Activated CD4-positive, alpha-beta T cell treated with anti-CD3 and anti-CD28 coated beads, Interleukin-2, amount 50 U/mL, for 24 hours (primary cell): ENCODE data around the gene FAM180A.

ENCODE experiments used
- DNase-seq, 2 donors: peaks; one replicate each; pipeline ENCODE4 v3.0.0-alpha.2; 2020; ENCODE audit warnings: low read depth in 1 of 2, low spot score in 1 of 2

FAM180A gene

DNA sequence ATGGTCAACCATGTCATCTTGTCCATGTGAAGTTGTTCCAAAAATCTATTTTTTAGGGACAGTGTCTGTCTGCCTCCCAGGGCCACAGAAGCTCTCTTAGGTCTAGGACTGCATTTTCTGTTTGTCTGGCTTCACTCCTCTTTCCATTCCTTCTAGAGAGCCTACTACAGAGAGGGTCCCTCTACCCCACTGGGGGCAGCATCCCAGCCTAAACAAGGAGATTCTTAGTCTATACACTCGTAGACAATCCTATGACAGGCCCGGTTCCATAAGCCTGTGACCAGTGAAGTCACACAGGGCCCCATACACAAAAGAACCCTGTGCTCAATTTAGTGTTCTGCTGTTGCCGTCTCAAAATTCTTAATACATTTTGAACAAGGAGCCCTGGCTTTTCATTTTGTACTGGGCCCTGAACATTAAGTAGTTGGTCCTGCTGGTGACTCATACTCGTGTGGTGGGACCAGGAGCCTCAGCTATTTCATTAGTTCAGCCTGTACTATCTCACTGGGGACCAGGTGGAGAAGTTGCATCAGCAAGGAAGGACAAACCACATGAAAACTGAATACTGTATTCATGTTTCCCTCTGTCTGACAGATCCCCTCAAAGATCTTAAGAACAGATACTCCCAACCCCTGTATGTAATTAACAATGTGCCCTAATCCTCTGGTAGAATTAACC is 23.5 kb upstream of the FAM180A start:
- no peak for DNase-seq

- no peak for DNase-seq
Measured at GRCh38 chr7:135771051-135771450, 22.4 kb upstream of the FAM180A start.

DNA sequence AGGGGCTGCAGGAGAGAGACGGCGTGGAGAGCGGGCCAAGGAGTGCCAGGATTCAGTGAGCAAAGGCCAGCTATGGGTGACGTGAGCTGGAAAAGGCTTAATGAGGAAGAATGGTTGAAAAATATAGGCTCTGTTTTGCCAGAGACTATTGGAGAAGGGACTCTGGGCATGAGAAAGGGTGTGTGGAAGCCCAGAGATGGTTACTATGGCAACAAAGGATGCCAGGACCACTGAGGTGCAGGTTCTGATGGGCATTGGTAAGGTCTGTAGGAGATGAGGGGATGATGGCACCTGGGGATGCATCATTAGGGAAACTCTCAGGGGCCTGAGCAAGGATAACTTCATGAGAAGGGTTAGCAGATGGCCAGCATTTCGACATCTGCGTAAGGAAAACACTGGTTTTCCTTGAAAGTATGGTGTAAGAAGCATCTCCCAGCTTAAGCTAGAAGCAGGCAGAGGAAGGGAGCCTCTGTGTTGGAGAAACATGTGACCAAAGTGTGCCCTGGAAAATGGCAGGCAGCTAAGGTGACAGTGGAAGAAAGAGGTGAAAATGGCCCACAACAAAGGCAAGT is 21.6 kb upstream of the FAM180A start:
- no peak for DNase-seq

DNA sequence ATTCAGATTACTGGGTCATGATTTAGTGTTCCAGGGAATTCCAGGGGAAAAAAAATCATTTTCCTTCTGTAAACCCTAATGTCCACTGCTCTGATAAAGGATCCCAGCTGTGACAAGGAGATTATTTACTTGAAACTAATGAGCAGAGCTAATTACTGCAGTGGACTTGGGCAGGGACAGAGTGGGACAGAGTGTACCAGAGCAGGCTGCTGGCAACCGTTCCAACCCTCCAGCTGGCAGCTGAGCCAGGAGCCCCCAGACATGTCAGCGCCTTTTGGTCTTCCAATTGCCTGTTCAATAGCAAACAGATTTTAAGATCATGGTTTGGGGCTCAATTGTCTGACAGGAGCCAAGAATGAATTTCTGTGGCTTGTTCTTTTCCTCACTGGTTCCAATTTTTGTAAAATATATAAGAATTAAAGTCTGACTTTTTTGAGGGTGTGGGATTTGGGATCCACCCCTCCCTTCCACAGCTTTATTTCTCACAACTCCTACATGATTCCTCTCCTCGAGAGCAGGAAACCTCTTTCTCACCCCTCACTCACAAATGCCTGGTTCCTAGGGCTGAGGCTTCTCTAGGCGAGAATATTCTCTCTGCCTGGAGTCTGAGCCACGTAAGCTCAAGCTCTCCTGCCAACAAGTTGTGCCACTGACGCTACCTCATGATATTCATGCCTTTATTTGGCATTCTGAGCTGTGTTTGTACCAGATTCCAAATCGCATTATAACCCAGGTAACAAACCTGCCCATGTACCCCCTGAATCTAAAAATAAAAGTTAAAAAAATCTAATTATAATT is 20.6 kb upstream of the FAM180A start:
- no peak for DNase-seq

- no peak for DNase-seq
Measured at GRCh38 chr7:135768467-135768866, 19.9 kb upstream of the FAM180A start.

- DNase-seq, result no peak
Measured at GRCh38 chr7:135768064-135768463, 19.5 kb upstream of the FAM180A start.

GRCh38 chr7:135763261-135763660 is 14.6 kb upstream of the FAM180A start:
- no peak for DNase-seq

- DNase-seq, result no peak
Measured at GRCh38 chr7:135761751-135762488, 13.3 kb upstream of the FAM180A start.

- no peak for DNase-seq
Measured at GRCh38 chr7:135759532-135759931, 10.9 kb upstream of the FAM180A start.

GRCh38 chr7:135758531-135758932 is 9.9 kb upstream of the FAM180A start:
- no peak for DNase-seq

- no peak for DNase-seq
Measured at GRCh38 chr7:135757719-135758411, 9.3 kb upstream of the FAM180A start.

- DNase-seq, result no peak
Measured at GRCh38 chr7:135756191-135756590, 7.6 kb upstream of the FAM180A start.

DNA sequence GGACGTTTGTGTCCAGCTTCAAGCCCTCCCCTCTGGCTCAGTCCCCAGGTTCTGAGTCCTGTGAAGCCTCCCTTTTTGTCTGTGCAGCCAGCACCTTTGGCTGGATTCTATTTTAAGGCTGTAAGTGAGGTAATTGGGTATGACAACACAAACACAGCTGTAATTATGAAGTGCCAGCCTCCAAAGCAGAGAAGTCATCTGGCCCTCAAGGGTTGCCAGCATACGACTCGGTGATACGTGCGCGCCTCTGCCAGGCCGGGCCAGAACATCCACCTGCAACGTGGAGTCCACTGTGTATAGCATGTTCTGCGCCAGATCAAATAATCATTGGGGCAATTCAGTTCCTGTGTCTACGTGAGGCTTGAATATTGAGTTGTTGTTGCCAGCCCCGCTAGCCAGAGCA is 6.7 kb upstream of the FAM180A start:
- DNase-seq, result no peak

- no peak for DNase-seq
Measured at GRCh38 chr7:135753616-135754413, 5.2 kb upstream of the FAM180A start.

DNA sequence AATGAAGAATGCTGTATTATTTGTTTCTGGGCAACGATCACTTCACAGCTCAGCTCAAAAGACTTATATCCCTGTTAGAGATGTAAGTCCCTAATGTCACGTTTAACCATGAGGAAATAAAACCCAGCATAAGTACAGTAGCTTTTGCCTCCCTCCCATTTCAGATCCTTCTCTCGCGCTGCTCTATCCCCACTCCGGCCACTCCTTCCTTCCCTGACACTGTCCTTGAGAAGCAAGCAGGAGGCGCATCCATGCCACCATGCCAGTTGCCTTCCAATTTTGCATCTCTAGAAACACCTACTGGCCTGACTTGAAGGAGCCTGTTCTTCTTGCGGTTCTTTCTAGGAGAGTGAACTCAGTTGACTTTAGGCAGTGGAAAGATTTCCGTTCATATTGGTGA is 1.2 kb downstream of the FAM180A start:
- no peak for DNase-seq

DNA sequence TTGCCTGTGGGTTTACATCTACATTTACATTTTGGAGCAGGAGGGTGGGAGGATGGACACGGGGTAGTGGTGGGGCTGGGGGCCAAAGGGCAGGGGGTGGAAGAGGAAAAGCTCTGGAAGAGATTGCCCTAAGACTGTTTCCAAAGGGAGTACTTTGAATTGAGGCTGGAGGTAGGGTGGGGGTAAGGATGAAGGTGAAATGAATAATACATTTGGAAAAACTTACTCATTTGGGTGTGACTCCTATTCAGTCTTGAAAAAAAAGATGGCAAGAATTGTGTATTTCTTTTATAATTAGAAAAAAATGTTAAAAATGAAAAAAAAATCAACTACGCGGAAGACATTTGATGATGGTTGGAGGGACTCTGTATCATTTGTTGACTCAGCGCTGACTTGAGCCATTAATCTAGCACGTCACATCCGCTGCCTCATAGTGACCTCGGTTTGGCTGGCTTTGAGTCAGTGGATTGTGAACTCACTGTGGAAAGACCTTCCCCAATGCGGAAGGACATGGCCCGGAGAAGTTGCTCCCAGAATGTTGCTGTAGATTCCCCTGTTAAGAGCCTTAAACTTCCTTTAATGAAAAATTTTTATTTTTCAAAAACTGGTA is 2.8 kb downstream of the FAM180A start:
- no peak for DNase-seq

GRCh38 chr7:135744938-135745702 is 3.5 kb downstream of the FAM180A start:
- DNase-seq, result no peak

DNA sequence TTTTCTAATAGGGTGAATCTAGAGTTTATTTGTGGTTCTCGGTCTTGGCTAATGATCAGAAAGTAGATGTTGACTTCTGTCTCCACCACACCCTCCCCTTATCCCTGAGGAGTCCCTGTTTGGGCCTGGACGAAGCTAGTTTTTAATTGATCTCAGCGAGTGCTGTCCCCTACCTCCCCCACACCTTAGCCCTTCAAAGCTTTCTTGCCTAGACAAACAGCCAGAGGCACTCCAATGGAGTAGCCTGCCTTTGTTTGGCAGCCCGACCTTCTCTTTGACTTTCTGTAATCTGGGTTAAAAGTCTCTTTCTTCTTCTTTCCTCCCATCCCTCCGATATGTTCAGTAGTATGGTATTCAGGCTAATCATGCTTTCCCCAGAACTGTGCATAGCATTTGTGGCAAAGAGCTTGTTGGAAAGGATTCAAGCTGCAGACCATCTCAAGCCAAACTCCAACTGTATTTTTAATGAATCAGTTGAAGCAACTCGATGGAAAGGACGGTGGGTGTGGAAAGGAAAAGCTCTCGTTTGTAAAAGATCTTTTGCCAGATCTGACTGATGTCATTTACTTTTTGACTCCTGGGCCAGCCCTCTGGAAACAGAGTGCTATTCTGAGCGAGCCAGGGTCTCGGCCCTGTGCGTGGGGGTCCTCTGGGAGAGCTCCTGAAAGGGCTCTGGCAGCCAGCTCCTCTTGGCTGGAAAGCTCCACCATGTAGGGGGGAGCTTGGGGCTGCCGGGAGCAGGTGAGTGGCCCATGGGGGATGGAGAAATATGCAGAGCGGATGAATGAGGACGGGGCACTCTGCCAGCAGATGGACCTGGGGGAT is 4.5 kb downstream of the FAM180A start:
- no peak for DNase-seq
